GM04503 (cell line): ENCODE results near the gene CKMT1B.
"Not testable (repeated sequence)": the region's sequence is repeated elsewhere in the genome, so short reads cannot be mapped to it uniquely, and the experiment has no call there.

Source experiments
- DNase-seq: peaks from one replicate; pipeline ENCODE4 v3.0.0-alpha.2; 2012; ENCODE audit warnings: low read depth

The CKMT1B gene

GRCh38 chr15:43593328-43594190, at the start of gene CKMT1B:
Gene CKMT1B (plus strand): TSS chr15:43594027. CDS start chr15:43594219, 192 bp downstream.
- not testable (repeated sequence) for DNase-seq

GRCh38 chr15:43544266-43544665, 49.6 kb upstream of the CKMT1B start:
- DNase-seq, result no peak

- no peak for DNase-seq
These were observed 48.4 kb upstream of the CKMT1B start for GRCh38 chr15:43545426-43545825.

GRCh38 chr15:43547539-43547938, 46.3 kb upstream of the CKMT1B start:
- DNase-seq, result no peak

GRCh38 chr15:43550527-43551363, 43.1 kb upstream of the CKMT1B start:
- peak; percentile 92 for DNase-seq

- no peak for DNase-seq
These were observed 41.6 kb upstream of the CKMT1B start for GRCh38 chr15:43552256-43552655.

GRCh38 chr15:43552986-43553385, 40.8 kb upstream of the CKMT1B start:
- no peak for DNase-seq

GRCh38 chr15:43562753-43563152, 31.1 kb upstream of the CKMT1B start:
- DNase-seq, result not testable (repeated sequence)

GRCh38 chr15:43563793-43564192, 30.0 kb upstream of the CKMT1B start:
- not testable (repeated sequence) for DNase-seq

GRCh38 chr15:43566615-43567014, 27.2 kb upstream of the CKMT1B start:
- DNase-seq, result not testable (repeated sequence)

- not testable (repeated sequence) for DNase-seq
These were observed 19.2 kb upstream of the CKMT1B start for GRCh38 chr15:43574607-43575006.

- not testable (repeated sequence) for DNase-seq
These were observed 3.9 kb upstream of the CKMT1B start, which contains the start of gene PPIP5K1 for GRCh38 chr15:43589778-43590466. Gene PPIP5K1 (minus strand): TSS chr15:43590208. CDS start chr15:43584504, 5,704 bp downstream.

- not testable (repeated sequence) for DNase-seq
These were observed 986 bp upstream of the CKMT1B start for GRCh38 chr15:43592841-43593240.

GRCh38 chr15:43599131-43599530, 5.3 kb downstream of the CKMT1B start:
- not testable (repeated sequence) for DNase-seq

- DNase-seq, result not testable (repeated sequence)
These were observed 6.4 kb downstream of the CKMT1B start for GRCh38 chr15:43600200-43600599.

GRCh38 chr15:43602233-43602632, 8.4 kb downstream of the CKMT1B start:
- DNase-seq, result not testable (repeated sequence)

GRCh38 chr15:43617750-43618149, 23.9 kb downstream of the CKMT1B start:
- not testable (repeated sequence) for DNase-seq

GRCh38 chr15:43618700-43619099, 24.9 kb downstream of the CKMT1B start, which contains the start of gene STRC:
Gene STRC (minus strand): TSS chr15:43618800. CDS start chr15:43618722, 78 bp downstream.
- not testable (repeated sequence) for DNase-seq

GRCh38 chr15:43622068-43622799, 28.4 kb downstream of the CKMT1B start:
- DNase-seq, result not testable (repeated sequence)

GRCh38 chr15:43625106-43625505, 31.3 kb downstream of the CKMT1B start:
- DNase-seq, result peak; percentile 3

GRCh38 chr15:43626937-43627336, 33.1 kb downstream of the CKMT1B start:
- not testable (repeated sequence) for DNase-seq
